Measurements from ENCODE around the gene TPSB2. TPM values are rescaled to one million over a fixed set of nuclear protein-coding genes. Genes with fewer than 3 reads are reported as not detected.

TPSB2 gene
- total RNA-seq, 1 donor from 2014 or later = not detected

DNA sequence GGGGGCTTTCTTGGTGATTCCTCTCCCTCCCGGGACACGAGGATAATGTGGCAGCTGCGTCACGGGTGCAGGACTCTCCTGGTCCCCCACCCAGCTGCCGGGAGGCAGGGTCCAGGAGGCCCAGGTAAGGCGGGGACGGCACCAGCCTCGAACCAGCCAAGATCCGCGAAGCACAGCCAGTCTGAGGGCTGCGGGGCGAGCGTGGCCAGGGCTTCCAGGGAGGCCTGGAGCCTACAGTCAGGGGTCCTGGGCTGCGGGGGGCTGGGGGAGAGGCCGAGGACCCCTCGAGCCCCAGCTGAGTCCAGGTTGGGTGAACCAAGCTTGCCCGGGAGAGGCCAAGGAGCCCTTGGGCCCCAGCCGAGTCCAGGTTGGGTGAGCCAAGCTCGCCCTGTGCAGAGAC lies 35.8 kb upstream of the TPSB2 start:
- no peak for TF ChIP-seq EZH2 (IDR thresholded peaks at IDR 0.05; ENCODE audit: insufficient read depth, low read length)
- TF ChIP-seq, protein P1, sequence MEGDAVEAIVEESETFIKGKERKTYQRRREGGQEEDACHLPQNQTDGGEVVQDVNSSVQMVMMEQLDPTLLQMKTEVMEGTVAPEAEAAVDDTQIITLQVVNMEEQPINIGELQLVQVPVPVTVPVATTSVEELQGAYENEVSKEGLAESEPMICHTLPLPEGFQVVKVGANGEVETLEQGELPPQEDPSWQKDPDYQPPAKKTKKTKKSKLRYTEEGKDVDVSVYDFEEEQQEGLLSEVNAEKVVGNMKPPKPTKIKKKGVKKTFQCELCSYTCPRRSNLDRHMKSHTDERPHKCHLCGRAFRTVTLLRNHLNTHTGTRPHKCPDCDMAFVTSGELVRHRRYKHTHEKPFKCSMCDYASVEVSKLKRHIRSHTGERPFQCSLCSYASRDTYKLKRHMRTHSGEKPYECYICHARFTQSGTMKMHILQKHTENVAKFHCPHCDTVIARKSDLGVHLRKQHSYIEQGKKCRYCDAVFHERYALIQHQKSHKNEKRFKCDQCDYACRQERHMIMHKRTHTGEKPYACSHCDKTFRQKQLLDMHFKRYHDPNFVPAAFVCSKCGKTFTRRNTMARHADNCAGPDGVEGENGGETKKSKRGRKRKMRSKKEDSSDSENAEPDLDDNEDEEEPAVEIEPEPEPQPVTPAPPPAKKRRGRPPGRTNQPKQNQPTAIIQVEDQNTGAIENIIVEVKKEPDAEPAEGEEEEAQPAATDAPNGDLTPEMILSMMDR (IDR thresholded peaks at IDR 0.05; ENCODE audit: insufficient read depth, low read depth, low read length) = no peak
- Histone ChIP-seq H3K9ac (ENCODE audit: low read length) (no peak overlapping the region), H3K4me1 (ENCODE audit: insufficient read depth, low read length) (no peaks in the 10 kb centered on the region), H4K20me1 (ENCODE audit: insufficient read depth, low read length) (no peaks in the 10 kb centered on the region), H2AFZ (ENCODE audit: low read depth, low read length) (no peak overlapping the region), H3K4me3 (ENCODE audit: insufficient read depth, low read depth, low read length) (no peak overlapping the region), H3K9me3 (ENCODE audit: insufficient read depth, low read depth, low read length) (no peaks in the 10 kb centered on the region), H3K27me3 (ENCODE audit: insufficient read depth, low read length) (peaks cover 12% of the 10 kb centered on the region), H3K36me3 (ENCODE audit: insufficient read depth, low read length) (no peaks in the 10 kb centered on the region), H3K27ac (ENCODE audit: low read depth, low read length) (no peak overlapping the region), H3K4me2 (ENCODE audit: low read length) (no peak overlapping the region), H3K79me2 (ENCODE audit: insufficient read depth, low read length) (no peaks in the 10 kb centered on the region)
- Mint-ChIP-seq H3K4me1 (ENCODE audit: low read depth, unreplicated experiment) (no peaks in the 10 kb centered on the region), H3K36me3 (ENCODE audit: low read depth, unreplicated experiment) (no peaks in the 10 kb centered on the region), H3K4me3 (ENCODE audit: unreplicated experiment) (no peak overlapping the region), H3K9me3 (ENCODE audit: unreplicated experiment) (peaks cover 5% of the 10 kb centered on the region), H3K27ac (ENCODE audit: unreplicated experiment) (no peak overlapping the region), H3K27me3 (ENCODE audit: low read depth, unreplicated experiment) (peaks cover 29% of the 10 kb centered on the region)
- FAIRE-seq = no peak
- no peak for DNase-seq (ENCODE audit: low read depth)

DNA sequence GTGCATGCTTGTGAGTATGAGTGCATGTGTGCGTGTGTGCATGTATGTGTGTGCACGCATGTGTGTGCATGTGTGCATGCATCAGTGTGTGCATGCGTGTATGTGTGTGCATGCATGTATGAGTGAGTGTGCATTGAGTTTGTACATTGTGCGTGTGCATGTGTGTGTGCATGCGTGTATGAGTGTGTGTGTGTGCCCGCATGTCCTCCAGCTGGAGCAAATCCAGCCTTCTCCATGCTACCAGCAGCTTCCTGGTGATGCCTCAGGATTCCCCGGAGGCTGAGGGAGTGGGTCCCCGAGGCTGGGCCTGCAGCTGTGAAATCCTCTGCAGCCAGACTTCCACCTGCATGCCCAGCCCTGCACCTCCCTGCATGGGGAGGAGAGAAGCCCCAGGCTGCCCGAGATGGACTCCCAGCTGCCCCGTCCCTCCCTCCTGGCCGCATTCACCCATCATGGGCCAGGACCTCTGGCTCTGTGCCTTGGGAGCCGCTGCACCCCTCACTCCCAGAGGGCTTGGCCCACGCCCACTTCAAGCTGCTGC lies 35.2 kb upstream of the TPSB2 start:
- Mint-ChIP-seq H3K4me3 (ENCODE audit: unreplicated experiment) (no peak overlapping the region), H3K4me1 (ENCODE audit: low read depth, unreplicated experiment) (no peaks in the 10 kb centered on the region), H3K36me3 (ENCODE audit: low read depth, unreplicated experiment) (no peaks in the 10 kb centered on the region), H3K27me3 (ENCODE audit: low read depth, unreplicated experiment) (peaks cover 29% of the 10 kb centered on the region), H3K27ac (ENCODE audit: unreplicated experiment) (no peak overlapping the region), H3K9me3 (ENCODE audit: unreplicated experiment) (peaks cover 5% of the 10 kb centered on the region)
- H3K9ac ChIP-seq (ENCODE audit: low read length) = no peak overlapping the region
- peaks cover 15% of the 10 kb centered on the region for H3K27me3 ChIP-seq (ENCODE audit: insufficient read depth, low read length)
- H3K4me2 ChIP-seq (ENCODE audit: low read length) = no peak overlapping the region
- DNase-seq (ENCODE audit: low read depth) (no peak), FAIRE-seq (no peak)
- no peaks in the 10 kb centered on the region for H3K79me2 ChIP-seq (ENCODE audit: insufficient read depth, low read length)
- no peaks in the 10 kb centered on the region for H4K20me1 ChIP-seq (ENCODE audit: insufficient read depth, low read length)
- H3K27ac ChIP-seq (ENCODE audit: low read depth, low read length) = no peak overlapping the region
- H3K9me3 ChIP-seq (ENCODE audit: insufficient read depth, low read depth, low read length) = no peaks in the 10 kb centered on the region
- H3K36me3 ChIP-seq (ENCODE audit: insufficient read depth, low read length) = no peaks in the 10 kb centered on the region
- H3K4me3 ChIP-seq (ENCODE audit: insufficient read depth, low read depth, low read length) = no peak overlapping the region
- TF ChIP-seq, protein P1 (IDR thresholded peaks at IDR 0.05; ENCODE audit: insufficient read depth, low read depth, low read length) = no peak
- TF ChIP-seq EZH2 (IDR thresholded peaks at IDR 0.05; ENCODE audit: insufficient read depth, low read length) = no peak
- H3K4me1 ChIP-seq (ENCODE audit: insufficient read depth, low read length) = no peaks in the 10 kb centered on the region
- H2AFZ ChIP-seq (ENCODE audit: low read depth, low read length) = no peak overlapping the region

DNA sequence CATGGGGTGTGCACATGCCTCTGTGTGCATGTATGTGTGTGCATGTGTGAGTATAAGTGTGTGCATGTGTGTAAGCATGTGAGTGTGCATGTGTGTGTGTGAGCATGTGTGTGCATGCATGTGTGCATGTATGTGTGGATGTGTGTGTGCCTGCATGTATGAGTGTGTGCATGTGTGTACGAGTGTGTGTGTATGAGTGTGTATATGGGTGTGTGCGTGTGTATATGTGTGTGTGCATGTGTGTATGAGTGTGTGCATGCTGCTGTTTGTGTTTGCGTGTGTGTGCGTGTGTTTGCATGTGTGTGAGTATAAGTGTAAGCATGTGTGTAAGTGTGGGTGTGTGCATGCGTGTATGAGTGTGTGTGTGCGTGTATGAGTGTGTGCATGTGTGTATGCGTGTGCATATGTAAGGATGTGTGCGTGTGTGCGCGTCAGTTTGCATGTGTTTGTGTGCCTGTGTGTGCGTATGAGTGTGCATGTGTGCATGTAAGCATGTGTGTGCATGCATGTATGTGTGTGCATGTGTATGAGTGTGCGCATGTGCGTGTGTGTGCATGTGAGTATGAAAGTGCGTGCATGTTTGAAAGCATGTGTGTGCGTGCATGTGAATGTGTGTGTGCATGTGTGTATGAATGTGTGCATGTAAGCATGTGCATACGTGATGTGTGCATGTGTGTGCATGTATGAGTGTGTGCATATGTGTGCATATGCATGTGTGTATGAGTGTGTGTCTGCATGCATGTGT lies 34.5 kb upstream of the TPSB2 start:
- Histone ChIP-seq H3K4me2 (ENCODE audit: low read length) (no peak overlapping the region), H3K36me3 (ENCODE audit: insufficient read depth, low read length) (no peaks in the 10 kb centered on the region), H3K79me2 (ENCODE audit: insufficient read depth, low read length) (no peaks in the 10 kb centered on the region), H3K9me3 (ENCODE audit: insufficient read depth, low read depth, low read length) (no peaks in the 10 kb centered on the region), H3K27me3 (ENCODE audit: insufficient read depth, low read length) (peaks cover 21% of the 10 kb centered on the region), H3K4me1 (ENCODE audit: insufficient read depth, low read length) (no peaks in the 10 kb centered on the region), H3K9ac (ENCODE audit: low read length) (no peak overlapping the region), H4K20me1 (ENCODE audit: insufficient read depth, low read length) (no peaks in the 10 kb centered on the region), H2AFZ (ENCODE audit: low read depth, low read length) (no peak overlapping the region), H3K27ac (ENCODE audit: low read depth, low read length) (no peak overlapping the region), H3K4me3 (ENCODE audit: insufficient read depth, low read depth, low read length) (no peak overlapping the region)
- Mint-ChIP-seq H3K27ac (ENCODE audit: unreplicated experiment) (no peak overlapping the region), H3K9me3 (ENCODE audit: unreplicated experiment) (peaks cover 5% of the 10 kb centered on the region), H3K27me3 (ENCODE audit: low read depth, unreplicated experiment) (peaks cover 30% of the 10 kb centered on the region), H3K36me3 (ENCODE audit: low read depth, unreplicated experiment) (no peaks in the 10 kb centered on the region), H3K4me3 (ENCODE audit: unreplicated experiment) (no peak overlapping the region), H3K4me1 (ENCODE audit: low read depth, unreplicated experiment) (no peaks in the 10 kb centered on the region)
- TF ChIP-seq EZH2 (IDR thresholded peaks at IDR 0.05; ENCODE audit: insufficient read depth, low read length) = no peak
- TF ChIP-seq, protein P1 (IDR thresholded peaks at IDR 0.05; ENCODE audit: insufficient read depth, low read depth, low read length) = no peak
- DNase-seq (ENCODE audit: low read depth) (no peak), FAIRE-seq (no peak)

Measured in astrocyte (in vitro differentiated cells and primary cell).